Right lobe of liver (tissue), 4 donors: ENCODE results near the gene AQP1.

Source experiments
- POLR2A ChIP-seq: fragments of 450-650 bp; IDR thresholded peaks from one replicate; pipeline ENCODE4 v1.6.1; 2017; ENCODE audit warnings: antibody characterized with exemption, mild to moderate bottlenecking
- TF ChIP-seq, protein P1 (sequence below), 4 donors: fragments of 200-600 bp in 3 of 4; fragments of 450-650 bp in 1 of 4; IDR thresholded peaks; one replicate each; pipeline versions ENCODE4 v1.5.1 to v1.8.0; 2016 to 2022; ENCODE audit warnings: antibody characterized with exemption in 4 of 4, mild to moderate bottlenecking in 2 of 4
- donor health status: DM: no; HTN: no; CAD: no.
- donor health status: DM: no; HTN: no; CAD: no.
- donor health status: DM: no; HTN: yes; CAD: no.

DNA sequence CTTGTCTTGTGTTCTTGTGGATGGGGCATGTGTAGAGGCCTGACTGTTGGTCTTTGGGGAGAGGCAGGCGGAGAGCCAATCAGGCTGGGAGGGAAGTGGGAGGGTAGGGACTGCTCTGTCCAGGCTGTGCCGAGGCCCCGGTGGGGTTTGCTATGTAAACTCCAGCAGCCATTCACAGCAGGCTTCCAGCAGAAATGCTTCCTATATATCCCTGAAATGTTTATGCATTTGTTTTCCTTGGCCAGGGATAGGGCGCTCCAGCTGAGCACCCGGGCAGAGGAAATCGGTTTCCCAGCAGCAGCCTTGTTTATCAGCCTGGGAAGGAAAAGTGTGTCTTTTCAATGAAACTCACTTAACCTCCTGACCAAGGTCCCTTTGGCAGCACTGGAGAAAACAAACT, 18.3 kb upstream of the AQP1 start:
- TF ChIP-seq, protein P1, sequence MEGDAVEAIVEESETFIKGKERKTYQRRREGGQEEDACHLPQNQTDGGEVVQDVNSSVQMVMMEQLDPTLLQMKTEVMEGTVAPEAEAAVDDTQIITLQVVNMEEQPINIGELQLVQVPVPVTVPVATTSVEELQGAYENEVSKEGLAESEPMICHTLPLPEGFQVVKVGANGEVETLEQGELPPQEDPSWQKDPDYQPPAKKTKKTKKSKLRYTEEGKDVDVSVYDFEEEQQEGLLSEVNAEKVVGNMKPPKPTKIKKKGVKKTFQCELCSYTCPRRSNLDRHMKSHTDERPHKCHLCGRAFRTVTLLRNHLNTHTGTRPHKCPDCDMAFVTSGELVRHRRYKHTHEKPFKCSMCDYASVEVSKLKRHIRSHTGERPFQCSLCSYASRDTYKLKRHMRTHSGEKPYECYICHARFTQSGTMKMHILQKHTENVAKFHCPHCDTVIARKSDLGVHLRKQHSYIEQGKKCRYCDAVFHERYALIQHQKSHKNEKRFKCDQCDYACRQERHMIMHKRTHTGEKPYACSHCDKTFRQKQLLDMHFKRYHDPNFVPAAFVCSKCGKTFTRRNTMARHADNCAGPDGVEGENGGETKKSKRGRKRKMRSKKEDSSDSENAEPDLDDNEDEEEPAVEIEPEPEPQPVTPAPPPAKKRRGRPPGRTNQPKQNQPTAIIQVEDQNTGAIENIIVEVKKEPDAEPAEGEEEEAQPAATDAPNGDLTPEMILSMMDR (IDR thresholded peaks at IDR 0.05), result no peak
- TF ChIP-seq POLR2A, result no peak
